ENCODE results near the gene CHKA. TPM values are rescaled to one million over a fixed set of nuclear protein-coding genes. Genes with fewer than 3 reads are reported as not detected.

The CHKA gene
- total and polyA plus RNA-seq, 2 of the 8 experiments (the other 6 are each of a cell fraction or from before 2014, with no cell fraction given): 61.2 to 86.6 TPM

DNA sequence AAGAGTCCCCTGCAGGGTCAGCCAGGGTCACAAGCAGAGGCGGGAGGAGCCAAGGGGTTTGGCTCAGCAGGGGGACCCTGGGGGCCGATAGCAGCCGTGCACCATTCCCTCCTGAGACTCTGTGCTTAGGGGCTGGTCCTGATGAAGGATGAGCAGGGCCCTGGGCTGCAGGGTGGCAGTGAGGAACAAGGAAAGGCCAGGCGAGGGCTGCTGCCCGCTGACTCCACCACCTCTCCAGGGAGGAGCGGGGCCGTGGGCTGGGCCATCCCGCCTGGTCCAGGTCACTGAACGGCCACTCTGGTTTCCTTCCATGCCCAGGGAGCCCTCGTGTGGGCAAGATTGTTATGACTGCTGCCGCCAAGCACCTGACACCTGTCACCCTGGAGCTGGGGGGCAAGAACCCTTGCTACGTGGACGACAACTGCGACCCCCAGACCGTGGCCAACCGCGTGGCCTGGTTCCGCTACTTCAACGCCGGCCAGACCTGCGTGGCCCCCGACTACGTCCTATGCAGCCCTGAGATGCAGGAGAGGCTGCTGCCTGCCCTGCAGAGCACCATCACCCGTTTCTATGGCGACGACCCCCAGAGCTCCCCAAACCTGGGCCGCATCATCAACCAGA is 99.9 kb downstream of the CHKA start:
- no peak overlapping the region for H2AFZ ChIP-seq (ENCODE audit: low read length)
- TF ChIP-seq BRCA1 (IDR thresholded peaks at IDR 0.05; ENCODE audit: low read depth, low read length): no peak
- peak; percentile 41 to 47 for TF ChIP-seq RAD21 (IDR thresholded peaks at IDR 0.05 in 1 of 2, conservative IDR thresholded peaks at IDR 0.05 in 1 of 2; ENCODE audit: low read depth in 2 of 2, low read length in 2 of 2)
- TF ChIP-seq CTCF (IDR thresholded peaks at IDR 0.05; ENCODE audit: control extremely low read depth in 1 of 3, insufficient read depth in 1 of 3, low read depth in 1 of 3, low read length in 3 of 3): peak in 2 of 3 experiments; percentile 39 to 54; a peak in 3 of 4 replicates
- H2BK5ac ChIP-seq (ENCODE audit: low read depth, low read length): no peak overlapping the region
- POLR2A ChIA-PET (ENCODE audit: partially characterized antibody): interaction anchor here (0.8 to 3.8 kb wide), 7 partner anchors 8 to 188 kb away, joined by 3 to 17 read pairs (median 3); partner anchors contain the start of gene ALDH3B1
- H3K23me2 ChIP-seq (ENCODE audit: low read depth, low read length): no peaks in the 10 kb centered on the region
- FAIRE-seq (no peak), DNase-seq (ENCODE audit: low read depth in 1 of 2, low spot score in 2 of 2) (no peak)
- no peak overlapping the region for H2BK120ac ChIP-seq (replicated peaks; ENCODE audit: low read depth, low read length)
- H3K4me1 ChIP-seq (replicated peaks in 1 of 4; ENCODE audit: control insufficient read depth in 3 of 4, insufficient read depth in 4 of 4, low read length in 3 of 4): peaks cover 0 to 12% (median 4%) of the 10 kb centered on the region in 4 experiments; a peak in 4 of 7 replicates
- no peak overlapping the region for H2BK12ac ChIP-seq (ENCODE audit: low read depth, low read length)
- CTCF ChIA-PET (ENCODE audit: partially characterized antibody): interaction anchor here (0.6 to 4.3 kb wide), 11 partner anchors 10 to 316 kb away, joined by 3 to 40 read pairs (median 4); partner anchors contain the start of genes ALDH3B1, NDUFS8 and UNC93B1
- no peak overlapping the region for H4K5ac ChIP-seq (ENCODE audit: insufficient read length, low read depth, low read length)
- WGBS, 2 experiments (ENCODE audit: extremely low coverage in 1 of 2, insufficient coverage in 1 of 2, insufficient read length in 1 of 2, insufficient replicate concordance in 2 of 2, low coverage in 1 of 2, low lambda C conversion rate in 2 of 2, missing lambda C conversion rate in 1 of 2): 88% methylated on average over 22 of the region's 27 CpGs; no CpG with 5 or more reads in 1 of the 2 experiments
- no peaks in the 10 kb centered on the region for H3K36me3 ChIP-seq (ENCODE audit: control insufficient read depth in 2 of 4, insufficient read depth in 4 of 4, low read length in 3 of 4)
- no peak overlapping the region for H3K18ac ChIP-seq (ENCODE audit: extremely low read depth, low read length)
- no peak overlapping the region for H2BK15ac ChIP-seq (ENCODE audit: low read length)
- no peaks in the 10 kb centered on the region for H4K20me1 ChIP-seq (replicated peaks in 1 of 2; ENCODE audit: control insufficient read depth in 1 of 2, insufficient read depth in 2 of 2, low read length in 2 of 2)
- H2BK20ac ChIP-seq (ENCODE audit: low read length): no peak overlapping the region
- no peak overlapping the region for H3K14ac ChIP-seq (ENCODE audit: insufficient read length)
- no peaks in the 10 kb centered on the region for H3K79me2 ChIP-seq (ENCODE audit: control insufficient read depth in 1 of 2, insufficient read depth in 2 of 2, low read length in 2 of 2)
- H3K9me3 ChIP-seq (ENCODE audit: insufficient read depth in 2 of 2, low read depth in 1 of 2, low read length in 1 of 2): no peaks in the 10 kb centered on the region
- H3K23ac ChIP-seq (ENCODE audit: insufficient read length): no peak overlapping the region
- no peak overlapping the region for H3K4ac ChIP-seq (replicated peaks; ENCODE audit: insufficient read length, low read depth, low read length)
- H3K79me1 ChIP-seq (ENCODE audit: low read depth, low read length): no peaks in the 10 kb centered on the region
- no peak overlapping the region for H4K91ac ChIP-seq (replicated peaks; ENCODE audit: insufficient read length, low read length)
- H4K8ac ChIP-seq (ENCODE audit: extremely low read depth, insufficient read depth, low read length): no peak overlapping the region
- H3K56ac ChIP-seq (replicated peaks; ENCODE audit: insufficient read length, low read depth, low read length): no peak overlapping the region
- no peak overlapping the region for H3K9ac ChIP-seq (replicated peaks in 1 of 4; ENCODE audit: extremely low read depth in 1 of 4, low read depth in 3 of 4, low read length in 3 of 4)
- no peak overlapping the region for H2AK5ac ChIP-seq (ENCODE audit: low read depth, low read length)
- H3K27ac ChIP-seq (ENCODE audit: low read depth, low read length): no peak overlapping the region
- no peaks in the 10 kb centered on the region for H3K27me3 ChIP-seq (replicated peaks in 1 of 4; ENCODE audit: control insufficient read depth in 3 of 4, extremely low read depth in 1 of 4, insufficient read depth in 3 of 4, low read length in 3 of 4)
- H3K4me3 ChIP-seq (ENCODE audit: extremely low read depth in 1 of 4, insufficient read depth in 2 of 4, low read depth in 3 of 4, low read length in 4 of 4): no peak overlapping the region
- H3K4me2 ChIP-seq (ENCODE audit: insufficient read depth in 1 of 2, low read depth in 2 of 2, low read length in 2 of 2): no peak overlapping the region

Measured in H1 (cell line).